ENCODE data around the gene ELOVL5. TPM values are rescaled to one million over a fixed set of nuclear protein-coding genes. Genes with fewer than 3 reads are reported as not detected.

Gene ELOVL5
- polyA plus RNA-seq, 1 of the 3 experiments (the other 2 are of a cell fraction): 31.9 TPM

GRCh38 chr6:53230775-53231467 lies 117.8 kb downstream of the ELOVL5 start:
- no peak overlapping the region for H3K27ac ChIP-seq (ENCODE audit: low read depth in 2 of 2, low read length in 1 of 2)
- no peaks in the 10 kb centered on the region for H3K27me3 ChIP-seq (ENCODE audit: insufficient read depth)
- no peak overlapping the region for H3K4me3 ChIP-seq (ENCODE audit: low read depth in 2 of 2, low read length in 1 of 2)
- no peaks in the 10 kb centered on the region for H4K20me1 ChIP-seq (ENCODE audit: insufficient read depth)
- DNase-seq: no peak
- H3K4me2 ChIP-seq: no peak overlapping the region
- TF ChIP-seq CTCF (IDR thresholded peaks at IDR 0.05) (no peak), EP300 (IDR thresholded peaks at IDR 0.05; ENCODE audit: borderline replicate concordance in 1 of 2, low read depth in 1 of 2, low read length in 1 of 2) (no peak), SMC3 (IDR thresholded peaks at IDR 0.05; ENCODE audit: low read depth, low read length) (no peak), FOXM1 (IDR thresholded peaks at IDR 0.05; ENCODE audit: low read depth) (no peak), TAF1 (IDR thresholded peaks at IDR 0.05; ENCODE audit: borderline replicate concordance, low read depth, low read length) (no peak), MXI1 (IDR thresholded peaks at IDR 0.05; ENCODE audit: low read depth, low read length) (no peak), REST (IDR thresholded peaks at IDR 0.05; ENCODE audit: low read depth, low read length) (no peak), RCOR1 (IDR thresholded peaks at IDR 0.05; ENCODE audit: low read length) (no peak), YY1 (IDR thresholded peaks at IDR 0.05; ENCODE audit: low read depth) (no peak)
- H3K9ac ChIP-seq: no peak overlapping the region
- WGBS (ENCODE audit: low lambda C conversion rate): 63% methylated on average over 10 of the region's 10 CpGs
- H3F3A ChIP-seq (replicated peaks; ENCODE audit: insufficient read depth): no peaks in the 10 kb centered on the region
- POLR2A ChIA-PET: no interaction called here
- no peaks in the 10 kb centered on the region for H3K79me2 ChIP-seq (ENCODE audit: insufficient read depth)
- CTCF ChIA-PET: no interaction called here
- H3K4me1 ChIP-seq (ENCODE audit: control insufficient read depth in 1 of 2, insufficient read depth in 2 of 2, low read depth in 1 of 2, low read length in 1 of 2): no peaks in the 10 kb centered on the region
- H2AFZ ChIP-seq (ENCODE audit: low read depth): no peak overlapping the region
- H3K9me2 ChIP-seq: no peaks in the 10 kb centered on the region
- no peaks in the 10 kb centered on the region for H3K36me3 ChIP-seq (replicated peaks in 1 of 2; ENCODE audit: control insufficient read depth in 1 of 2, insufficient read depth in 2 of 2, low read length in 1 of 2)
- H3K9me3 ChIP-seq: no peaks in the 10 kb centered on the region

- ChIA-PET POLR2A (no interaction called here), CTCF (interaction anchor here (1.0 to 1.3 kb wide), 2 partner anchors 11 to 265 kb away, joined by 3 to 4 read pairs; no protein-coding TSS in a partner anchor)
- no peaks in the 10 kb centered on the region for H3K4me1 ChIP-seq (ENCODE audit: control insufficient read depth in 1 of 2, insufficient read depth in 2 of 2, low read depth in 1 of 2, low read length in 1 of 2)
- H3K9me3 ChIP-seq: no peaks in the 10 kb centered on the region
- H4K20me1 ChIP-seq (ENCODE audit: insufficient read depth): no peaks in the 10 kb centered on the region
- no peaks in the 10 kb centered on the region for H3K36me3 ChIP-seq (replicated peaks in 1 of 2; ENCODE audit: control insufficient read depth in 1 of 2, insufficient read depth in 2 of 2, low read length in 1 of 2)
- TF ChIP-seq SMC3 (IDR thresholded peaks at IDR 0.05; ENCODE audit: low read depth, low read length): no peak
- no peak for TF ChIP-seq RFX5 (IDR thresholded peaks at IDR 0.05; ENCODE audit: low read length)
- TF ChIP-seq TAF1 (IDR thresholded peaks at IDR 0.05; ENCODE audit: borderline replicate concordance, low read depth, low read length): no peak
- TF ChIP-seq MEF2A (IDR thresholded peaks at IDR 0.05; ENCODE audit: borderline replicate concordance, low read depth): no peak
- TF ChIP-seq POLR2AphosphoS5 (IDR thresholded peaks at IDR 0.05; ENCODE audit: low read depth, low read length): no peak
- TF ChIP-seq IRF3 (IDR thresholded peaks at IDR 0.05; ENCODE audit: low read depth, low read length): no peak
- no peak for TF ChIP-seq PBX3 (IDR thresholded peaks at IDR 0.05)
- no peak for TF ChIP-seq YY1 (IDR thresholded peaks at IDR 0.05; ENCODE audit: low read depth)
- DNase-seq: no peak
- H3K4me3 ChIP-seq (ENCODE audit: low read depth in 2 of 2, low read length in 1 of 2): no peak overlapping the region
- no peaks in the 10 kb centered on the region for H3K27me3 ChIP-seq (ENCODE audit: insufficient read depth)
- no peaks in the 10 kb centered on the region for H3F3A ChIP-seq (replicated peaks; ENCODE audit: insufficient read depth)
- H2AFZ ChIP-seq (ENCODE audit: low read depth): no peak overlapping the region
- no peak overlapping the region for H3K27ac ChIP-seq (ENCODE audit: low read depth in 2 of 2, low read length in 1 of 2)
- no peaks in the 10 kb centered on the region for H3K79me2 ChIP-seq (ENCODE audit: insufficient read depth)
- no peaks in the 10 kb centered on the region for H3K9me2 ChIP-seq
- no peak overlapping the region for H3K9ac ChIP-seq
- H3K4me2 ChIP-seq: no peak overlapping the region
- 58% methylated on average over 3 of the region's 3 CpGs for WGBS (ENCODE audit: low lambda C conversion rate)
These were observed 120.9 kb downstream of the ELOVL5 start for GRCh38 chr6:53227847-53228246.

Data from SK-N-SH (cell line).